ENCODE results near the gene NUMB.

GRCh38 chr14:73250317-73250713 lies 208.0 kb downstream of the NUMB start:
- TF ChIP-seq CTCF (IDR thresholded peaks at IDR 0.05) (no peak), POLR2A (IDR thresholded peaks at IDR 0.05) (no peak), EP300 (IDR thresholded peaks at IDR 0.05) (no peak)
